ENCODE results near the gene NOL11. TPM values are rescaled to one million over a fixed set of nuclear protein-coding genes. Genes with fewer than 3 reads are reported as not detected.

The NOL11 gene
- total and polyA plus RNA-seq, 2 donors from 2014 or later: 37.3 to 40.8 TPM

GRCh38 chr17:67689534-67690177, 28.1 kb upstream of the NOL11 start:
- peak; percentile 71 for TF ChIP-seq CTCF (IDR thresholded peaks at IDR 0.05; ENCODE audit: borderline replicate concordance, extremely low read depth, insufficient read depth)
- Histone ChIP-seq H3K27ac (ENCODE audit: low read depth in 2 of 2, low read length in 2 of 2) (no peak overlapping the region), H3K9ac (ENCODE audit: low read length in 3 of 3) (no peak overlapping the region), H3K36me3 (ENCODE audit: control insufficient read depth in 2 of 3, insufficient read depth in 3 of 3, low read length in 3 of 3) (peaks cover 0 to 2% (median 0%) of the 10 kb centered on the region in 3 donors), H3K4me3 (ENCODE audit: low read length in 3 of 3) (no peak overlapping the region), H3K9me3 (ENCODE audit: control insufficient read depth in 2 of 3, insufficient read depth in 1 of 3, low read length in 3 of 3) (no peaks in the 10 kb centered on the region), H3K4me1 (ENCODE audit: control insufficient read depth in 2 of 3, insufficient read depth in 2 of 3, low read depth in 1 of 3, low read length in 3 of 3) (no peaks in the 10 kb centered on the region), H3K27me3 (ENCODE audit: control insufficient read depth, insufficient read depth, low read length) (no peaks in the 10 kb centered on the region)
- FAIRE-seq (peak; percentile 69), DNase-seq (peak in 4 of 5 donors; percentile 47 to 89 (median 73))
- intact Hi-C loops (cut with DNase I): loop anchor here (5.0 kb wide), 1 partner anchor 312 kb away; the partner anchor contains the start of gene PITPNC1

- Histone ChIP-seq H3K9me3 (ENCODE audit: control insufficient read depth in 2 of 3, insufficient read depth in 1 of 3, low read length in 3 of 3) (no peaks in the 10 kb centered on the region), H3K9ac (ENCODE audit: low read length in 3 of 3) (no peak overlapping the region), H3K27me3 (ENCODE audit: control insufficient read depth, insufficient read depth, low read length) (no peaks in the 10 kb centered on the region), H3K4me3 (ENCODE audit: low read length in 3 of 3) (no peak overlapping the region), H3K27ac (ENCODE audit: low read depth in 2 of 2, low read length in 2 of 2) (no peak overlapping the region), H3K36me3 (ENCODE audit: control insufficient read depth in 2 of 3, insufficient read depth in 3 of 3, low read length in 3 of 3) (peaks cover 0 to 2% (median 0%) of the 10 kb centered on the region in 3 donors), H3K4me1 (ENCODE audit: control insufficient read depth in 2 of 3, insufficient read depth in 2 of 3, low read depth in 1 of 3, low read length in 3 of 3) (no peaks in the 10 kb centered on the region)
- FAIRE-seq (no peak), DNase-seq (no peak)
- intact Hi-C loops (cut with DNase I): loop anchor here (5.0 kb wide), 1 partner anchor 317 kb away; the partner anchor contains the start of gene PITPNC1
- no peak for TF ChIP-seq CTCF (IDR thresholded peaks at IDR 0.05; ENCODE audit: borderline replicate concordance, extremely low read depth, insufficient read depth)
Observed at GRCh38 chr17:67693811-67694210, 23.9 kb upstream of the NOL11 start.

DNA sequence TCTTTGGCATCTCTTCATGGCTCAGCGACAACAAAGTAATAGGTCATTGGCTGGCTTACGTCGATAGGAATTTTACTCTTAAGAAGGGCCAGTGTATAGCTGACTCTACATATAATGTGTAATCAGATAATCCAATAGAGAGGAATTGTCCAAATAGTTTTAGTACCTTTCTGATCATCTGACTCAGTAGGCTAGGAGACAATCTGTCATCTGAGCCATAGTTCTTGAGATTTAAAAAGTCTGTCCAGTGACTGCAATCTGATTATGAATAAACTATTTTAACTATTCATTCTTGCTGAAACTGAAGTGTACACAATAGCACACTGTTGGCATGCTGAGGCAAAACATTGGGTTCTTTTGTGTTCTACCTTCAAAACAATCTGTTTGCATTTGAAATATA, 21.4 kb upstream of the NOL11 start:
- TF ChIP-seq CTCF (IDR thresholded peaks at IDR 0.05; ENCODE audit: borderline replicate concordance, extremely low read depth, insufficient read depth): no peak
- no peak for FAIRE-seq
- intact Hi-C loops (cut with DNase I): no loop called here

More for the DNA sequence above, 21.4 kb upstream of the NOL11 start:
- H3K4me1 ChIP-seq (ENCODE audit: control insufficient read depth in 2 of 3, insufficient read depth in 2 of 3, low read depth in 1 of 3, low read length in 3 of 3): no peaks in the 10 kb centered on the region
- no peak overlapping the region for H3K4me3 ChIP-seq (ENCODE audit: low read length in 3 of 3)
- peaks cover 0 to 2% (median 0%) of the 10 kb centered on the region in 3 donors for H3K9me3 ChIP-seq (ENCODE audit: control insufficient read depth in 2 of 3, insufficient read depth in 1 of 3, low read length in 3 of 3)
- no peak overlapping the region for H3K9ac ChIP-seq (ENCODE audit: low read length in 3 of 3)
- H3K27me3 ChIP-seq (ENCODE audit: control insufficient read depth, insufficient read depth, low read length): no peaks in the 10 kb centered on the region
- H3K27ac ChIP-seq (ENCODE audit: low read depth in 2 of 2, low read length in 2 of 2): no peak overlapping the region
- H3K36me3 ChIP-seq (ENCODE audit: control insufficient read depth in 2 of 3, insufficient read depth in 3 of 3, low read length in 3 of 3): peaks cover 0 to 2% (median 0%) of the 10 kb centered on the region in 3 donors
- DNase-seq: no peak
